ENCODE results near the gene VILL.

DNA sequence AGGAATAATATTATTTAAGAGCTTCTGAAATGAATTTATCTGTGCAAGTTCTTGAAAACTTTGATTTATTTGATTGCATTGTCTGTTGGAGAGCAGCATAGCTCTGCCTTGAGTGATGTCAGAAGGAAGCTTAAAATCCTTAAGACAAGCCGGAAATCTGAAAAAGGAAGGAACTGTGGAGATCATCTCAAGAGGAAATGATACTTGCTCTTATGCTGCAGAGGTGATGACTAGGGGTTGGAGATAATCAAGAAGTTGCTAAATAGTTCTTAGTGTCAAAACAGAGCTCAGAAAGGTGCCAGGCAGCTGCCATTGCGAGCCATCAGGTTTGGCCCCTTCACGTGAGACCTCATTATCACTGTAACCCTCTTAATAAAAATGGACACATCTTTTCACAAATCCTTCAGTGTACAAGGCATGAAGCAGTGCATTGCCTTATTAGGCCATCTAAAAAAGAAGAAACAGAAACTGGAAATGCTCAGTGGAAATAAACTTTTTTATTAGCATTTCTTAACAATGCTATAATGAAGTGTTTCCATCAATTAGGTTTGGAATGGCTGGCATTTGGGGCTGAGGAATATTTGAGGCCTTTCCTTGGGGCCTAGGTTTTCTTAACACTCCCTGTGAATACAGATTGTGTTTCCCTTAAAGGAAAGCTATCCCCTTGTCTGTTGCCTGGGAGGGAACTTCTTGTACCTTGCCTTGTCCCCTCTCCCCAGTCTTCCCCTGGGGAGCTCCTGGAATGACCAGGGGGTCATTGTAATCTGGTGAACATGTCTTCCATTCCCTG lies 34.5 kb upstream of the VILL start:
- TF ChIP-seq, protein P1, sequence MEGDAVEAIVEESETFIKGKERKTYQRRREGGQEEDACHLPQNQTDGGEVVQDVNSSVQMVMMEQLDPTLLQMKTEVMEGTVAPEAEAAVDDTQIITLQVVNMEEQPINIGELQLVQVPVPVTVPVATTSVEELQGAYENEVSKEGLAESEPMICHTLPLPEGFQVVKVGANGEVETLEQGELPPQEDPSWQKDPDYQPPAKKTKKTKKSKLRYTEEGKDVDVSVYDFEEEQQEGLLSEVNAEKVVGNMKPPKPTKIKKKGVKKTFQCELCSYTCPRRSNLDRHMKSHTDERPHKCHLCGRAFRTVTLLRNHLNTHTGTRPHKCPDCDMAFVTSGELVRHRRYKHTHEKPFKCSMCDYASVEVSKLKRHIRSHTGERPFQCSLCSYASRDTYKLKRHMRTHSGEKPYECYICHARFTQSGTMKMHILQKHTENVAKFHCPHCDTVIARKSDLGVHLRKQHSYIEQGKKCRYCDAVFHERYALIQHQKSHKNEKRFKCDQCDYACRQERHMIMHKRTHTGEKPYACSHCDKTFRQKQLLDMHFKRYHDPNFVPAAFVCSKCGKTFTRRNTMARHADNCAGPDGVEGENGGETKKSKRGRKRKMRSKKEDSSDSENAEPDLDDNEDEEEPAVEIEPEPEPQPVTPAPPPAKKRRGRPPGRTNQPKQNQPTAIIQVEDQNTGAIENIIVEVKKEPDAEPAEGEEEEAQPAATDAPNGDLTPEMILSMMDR (conservative IDR thresholded peaks at IDR 0.05 in 1 of 2, IDR thresholded peaks at IDR 0.05 in 1 of 2; ENCODE audit: extremely low read depth in 1 of 2, insufficient read depth in 1 of 2, low read depth in 1 of 2, low read length in 2 of 2): no peak
- TF ChIP-seq EZH2 (IDR thresholded peaks at IDR 0.05; ENCODE audit: borderline replicate concordance, low read length): no peak
